ENCODE data around the gene KCNMB3.
"Not testable (repeated sequence)": the region's sequence is repeated elsewhere in the genome, so short reads cannot be mapped to it uniquely, and the experiment has no call there.

Gene KCNMB3

GRCh38 chr3:179250803-179251476 lies at the start of gene KCNMB3:
KCNMB3 (minus strand) TSS chr3:179251114; CDS start chr3:179250990, 124 bp downstream.
- no peak for DNase-seq

GRCh38 chr3:179299999-179300613 lies 49.2 kb upstream of the KCNMB3 start:
- DNase-seq = no peak

GRCh38 chr3:179299316-179299715 lies 48.4 kb upstream of the KCNMB3 start:
- no peak for DNase-seq

DNA sequence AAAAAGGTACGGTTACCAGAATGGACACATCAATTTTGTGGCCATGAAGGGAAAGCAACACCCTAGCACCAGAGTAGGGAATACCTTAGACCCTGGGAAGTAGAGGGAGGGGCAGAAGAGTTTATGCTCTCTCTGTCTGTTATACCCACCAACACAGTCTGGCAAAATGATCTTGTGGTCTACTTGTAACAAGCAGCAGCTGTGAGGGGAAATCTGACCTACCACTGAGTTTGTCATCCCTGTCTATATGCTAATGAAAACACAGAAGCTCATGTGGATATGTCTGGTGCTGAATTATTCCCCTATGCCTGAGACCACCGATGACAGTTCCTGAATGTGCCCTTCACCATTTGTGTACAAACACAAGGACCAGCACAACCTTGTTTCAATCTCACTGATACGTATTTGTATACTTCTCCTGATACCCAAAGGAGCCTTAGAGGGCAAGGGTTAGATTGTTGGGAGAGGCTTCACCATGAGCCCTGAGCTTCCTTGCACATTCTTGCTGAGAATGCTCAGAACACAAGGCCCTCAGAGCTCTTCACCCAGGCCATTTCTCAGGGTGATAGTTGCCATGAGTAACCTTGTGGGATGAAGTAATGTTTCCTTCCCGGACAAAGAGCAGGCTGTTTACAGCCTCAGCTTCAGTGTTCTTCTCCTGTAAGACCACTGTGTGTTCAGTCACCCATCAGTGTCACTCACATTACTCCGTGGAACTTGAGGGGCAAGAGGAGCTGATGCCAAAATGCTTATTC lies 47.2 kb upstream of the KCNMB3 start:
- no peak for DNase-seq

DNA sequence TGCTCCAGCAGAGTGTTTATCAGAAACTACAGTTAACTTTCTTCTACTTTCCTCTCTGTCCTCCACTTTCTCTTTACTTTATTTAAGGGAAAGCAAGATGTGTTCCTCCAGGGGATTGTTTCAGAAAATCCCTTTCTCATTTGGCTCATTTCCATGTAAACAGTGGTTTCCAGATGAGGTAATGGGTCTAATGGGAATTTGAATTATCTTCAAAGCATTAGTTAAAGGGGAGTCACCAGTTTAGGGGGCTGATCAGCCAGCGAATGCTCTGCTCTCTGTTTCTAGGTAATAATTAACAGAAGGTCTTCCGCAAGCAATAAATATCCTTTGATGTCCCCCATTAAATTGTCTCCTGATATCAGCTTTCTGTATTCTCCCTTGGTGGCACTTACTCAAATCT lies 41.5 kb upstream of the KCNMB3 start:
- no peak for DNase-seq

GRCh38 chr3:179289295-179289694 lies 38.4 kb upstream of the KCNMB3 start:
- no peak for DNase-seq

- no peak for DNase-seq
Measured at GRCh38 chr3:179288845-179289244, 37.9 kb upstream of the KCNMB3 start.

DNA sequence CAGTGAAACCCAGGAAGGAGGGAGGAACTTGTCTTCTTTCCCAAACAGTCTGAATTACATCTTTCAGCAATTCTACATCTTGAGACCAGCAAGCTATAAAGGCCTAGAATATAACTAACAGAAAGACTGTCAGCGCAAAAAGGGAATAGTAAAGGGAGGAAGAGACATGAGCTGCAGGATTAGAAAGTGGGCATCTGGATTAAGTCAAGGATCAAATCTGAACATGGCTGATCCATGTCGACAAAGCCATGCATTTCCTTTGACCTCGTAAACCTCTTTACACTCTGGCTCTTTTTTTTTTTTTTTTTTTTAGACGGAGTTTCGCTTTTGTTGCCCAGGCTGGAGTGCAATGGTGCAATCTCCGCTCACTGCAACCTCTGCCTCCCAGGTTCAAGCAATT lies 35.4 kb upstream of the KCNMB3 start:
- DNase-seq = no peak

GRCh38 chr3:179281825-179282224 lies 30.9 kb upstream of the KCNMB3 start:
- no peak for DNase-seq

- DNase-seq = no peak
Measured at GRCh38 chr3:179279837-179280236, 28.9 kb upstream of the KCNMB3 start.

GRCh38 chr3:179278932-179279693 lies 28.2 kb upstream of the KCNMB3 start:
- DNase-seq = no peak

- no peak for DNase-seq
Measured at GRCh38 chr3:179278151-179278550, 27.2 kb upstream of the KCNMB3 start.

- DNase-seq = no peak
Measured at GRCh38 chr3:179276743-179277142, 25.8 kb upstream of the KCNMB3 start.

DNA sequence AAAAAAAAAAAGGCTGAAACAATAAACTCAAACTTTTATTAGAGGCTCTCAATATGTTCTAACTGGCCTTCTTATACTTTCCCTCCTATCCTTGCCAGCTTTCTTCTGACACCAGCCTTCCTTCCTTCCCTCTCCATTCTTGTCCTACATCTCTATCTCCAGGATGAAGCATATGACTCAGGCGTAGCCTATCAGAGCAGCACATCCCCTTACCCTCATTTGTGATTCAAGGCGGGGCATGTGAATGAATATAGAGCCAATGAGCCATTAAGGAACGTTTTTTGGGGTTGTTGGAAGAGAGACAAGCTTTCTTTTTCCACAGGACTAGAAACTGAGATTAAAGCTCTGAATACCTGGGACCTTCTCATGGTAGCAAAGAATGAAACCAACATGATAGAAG lies 25.1 kb upstream of the KCNMB3 start:
- no peak for DNase-seq

- DNase-seq = not testable (repeated sequence)
Measured at GRCh38 chr3:179274434-179274833, 23.5 kb upstream of the KCNMB3 start.

GRCh38 chr3:179272385-179272784 lies 21.5 kb upstream of the KCNMB3 start:
- DNase-seq = no peak

- no peak for DNase-seq
Measured at GRCh38 chr3:179269152-179269707, 18.3 kb upstream of the KCNMB3 start.

GRCh38 chr3:179268400-179269051 lies 17.6 kb upstream of the KCNMB3 start:
- DNase-seq = no peak

GRCh38 chr3:179266701-179267211 lies 15.8 kb upstream of the KCNMB3 start:
- DNase-seq = no peak

GRCh38 chr3:179265875-179266274 lies 15.0 kb upstream of the KCNMB3 start:
- no peak for DNase-seq

DNA sequence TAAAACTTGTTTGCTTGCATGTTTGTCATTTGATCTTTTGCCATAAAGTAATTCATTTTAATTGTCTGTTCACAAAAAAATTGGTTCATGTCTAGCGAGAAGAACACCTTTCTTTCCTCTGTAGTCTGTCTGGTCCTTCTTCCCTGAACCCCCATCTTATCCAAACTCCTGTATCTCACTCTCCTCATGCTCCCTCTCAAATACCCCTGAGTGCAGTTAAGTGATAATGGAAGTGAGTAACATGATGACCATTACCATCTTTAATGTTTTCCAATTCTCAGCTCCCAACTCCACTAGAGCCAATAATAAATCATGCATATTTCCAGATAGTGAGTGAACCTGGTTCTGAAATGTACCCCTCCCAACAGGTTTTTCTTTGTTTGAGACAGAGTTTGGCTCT lies 14.2 kb upstream of the KCNMB3 start:
- no peak for DNase-seq

DNA sequence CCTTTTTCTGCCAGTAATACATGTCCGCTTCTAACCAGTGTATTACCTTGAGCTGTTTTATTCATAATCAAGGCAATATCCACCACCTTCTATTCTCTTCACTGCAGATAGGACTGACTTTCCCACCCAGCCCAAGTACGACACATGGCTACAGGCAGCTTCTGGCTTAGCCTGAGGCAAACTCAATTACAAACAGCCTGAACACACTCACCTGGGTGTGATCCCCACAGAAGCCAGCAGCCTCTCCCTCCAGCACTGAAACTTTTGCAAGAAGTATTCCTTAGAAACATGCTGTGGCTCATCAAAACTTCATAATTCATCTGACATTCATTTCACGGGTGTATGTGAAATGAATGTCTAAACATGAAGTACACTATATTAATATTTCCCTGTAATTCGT lies 13.5 kb upstream of the KCNMB3 start:
- no peak for DNase-seq

All from activated naive CD4-positive, alpha-beta T cell (primary cell).